NOMO-1 treated with dmso at 0.1 percent for 144 hours (cell line): ENCODE measurements around the gene FARS2.
"Not testable (repeated sequence)": the region's sequence is repeated elsewhere in the genome, so short reads cannot be mapped to it uniquely, and the experiment has no call there.

ENCODE experiments used
- DNase-seq: peaks from one replicate; lab custom pipeline; 2025; ENCODE audit not compliant: unreplicated experiment; lab: John Stamatoyannopoulos, UW

FARS2 gene

GRCh38 chr6:5564746-5565145 is 303.4 kb downstream of the FARS2 start:
- DNase-seq: not testable (repeated sequence)

- DNase-seq: no peak
Measured at GRCh38 chr6:5565971-5566370, 304.7 kb downstream of the FARS2 start.

DNA sequence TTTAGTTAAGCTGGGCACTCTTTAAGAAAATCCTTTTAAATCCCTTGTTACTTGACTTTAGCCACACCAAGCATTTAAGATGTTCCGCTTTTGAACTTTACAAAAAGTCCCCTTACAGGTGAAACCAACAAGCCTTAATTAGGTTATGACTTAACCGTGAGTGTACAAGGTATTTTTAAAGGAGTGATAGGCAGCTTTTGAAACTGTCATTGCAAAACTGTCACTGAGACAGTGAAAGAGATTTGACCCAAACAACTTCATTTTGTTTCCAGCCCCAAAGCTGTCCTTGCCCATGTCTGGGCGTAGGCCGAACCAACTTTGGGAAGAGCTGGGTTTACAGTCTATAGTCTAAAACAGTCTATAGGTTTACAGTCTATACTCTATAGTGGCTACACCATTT is 305.4 kb downstream of the FARS2 start:
- DNase-seq: no peak

DNA sequence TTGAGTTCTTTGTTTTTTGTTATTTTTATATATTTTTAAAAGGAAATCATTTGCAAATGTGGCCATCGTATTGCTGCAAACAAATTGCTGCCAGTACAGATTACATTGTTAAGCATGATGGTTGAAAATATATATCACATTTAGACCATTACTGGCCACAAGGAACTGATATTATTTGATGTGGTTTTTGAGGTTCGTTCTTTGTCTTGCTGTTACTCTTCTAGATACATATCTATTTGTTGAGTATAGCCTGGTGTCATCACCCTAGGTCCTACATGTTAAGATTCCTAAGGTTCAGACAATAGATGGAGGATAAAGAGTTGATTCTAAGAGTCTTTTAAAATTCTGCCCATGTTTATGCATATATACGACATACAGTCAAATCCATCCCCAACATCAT is 306.0 kb downstream of the FARS2 start:
- no peak for DNase-seq

DNA sequence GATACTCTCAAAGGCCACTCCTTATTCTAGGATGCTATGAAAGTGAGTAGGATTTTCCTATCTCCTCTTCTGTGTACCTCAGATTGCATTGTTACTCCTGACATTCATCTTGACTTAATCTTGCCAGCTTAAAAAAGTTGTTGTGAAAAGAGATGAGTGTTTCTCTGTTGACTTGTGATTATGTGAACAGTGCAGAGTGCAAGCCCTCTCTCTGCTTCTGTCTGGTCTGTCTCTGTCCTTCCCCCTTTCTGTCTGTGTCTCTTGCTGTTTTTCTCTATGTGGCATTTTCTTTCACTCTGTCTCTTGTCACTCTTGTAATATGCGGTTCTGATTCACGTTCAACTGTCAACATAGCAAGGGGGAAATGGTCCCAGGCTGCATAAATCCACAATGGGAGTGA is 306.6 kb downstream of the FARS2 start:
- no peak for DNase-seq

DNA sequence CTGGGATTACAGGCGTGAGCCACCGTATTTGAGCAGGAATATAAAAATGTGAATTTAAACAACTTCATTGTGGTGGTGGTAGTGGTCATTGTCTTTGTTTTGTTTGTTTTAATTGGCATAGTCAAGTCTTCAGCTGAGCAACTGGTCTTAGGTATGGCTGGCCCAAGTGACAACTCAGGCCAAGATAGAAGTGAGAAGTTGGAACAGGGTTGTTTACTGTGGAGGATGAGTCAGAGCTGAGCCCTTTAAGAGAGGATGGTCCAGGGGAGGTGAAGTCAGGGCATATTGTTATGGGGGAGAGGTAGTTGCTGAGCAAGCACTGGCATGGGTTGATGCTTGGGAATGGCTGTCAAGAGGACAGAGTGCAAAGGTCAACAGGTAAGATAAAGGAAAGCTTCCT is 308.2 kb downstream of the FARS2 start:
- no peak for DNase-seq

GRCh38 chr6:5570641-5571040 is 309.3 kb downstream of the FARS2 start:
- no peak for DNase-seq

- DNase-seq: no peak
Measured at GRCh38 chr6:5580736-5581581, 319.6 kb downstream of the FARS2 start.

DNA sequence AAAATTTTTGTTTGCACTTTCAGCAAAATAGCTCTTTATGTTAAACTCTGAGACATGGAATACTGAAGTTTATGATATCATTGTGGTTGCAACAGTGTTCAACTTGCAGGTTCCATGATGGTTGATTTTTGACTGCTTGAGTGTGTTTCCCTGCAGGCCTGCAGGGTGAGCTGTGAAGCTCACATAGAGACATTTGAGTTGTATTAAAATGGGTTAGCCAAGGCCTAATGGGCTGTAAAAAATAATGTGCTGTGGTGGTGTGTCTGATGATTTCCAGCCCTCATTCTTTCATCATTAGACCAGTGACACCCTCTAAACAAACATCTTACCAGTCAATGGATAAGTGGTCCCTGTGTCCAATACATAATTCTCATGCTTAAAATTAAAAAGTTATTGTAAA is 321.4 kb downstream of the FARS2 start:
- DNase-seq: no peak

DNA sequence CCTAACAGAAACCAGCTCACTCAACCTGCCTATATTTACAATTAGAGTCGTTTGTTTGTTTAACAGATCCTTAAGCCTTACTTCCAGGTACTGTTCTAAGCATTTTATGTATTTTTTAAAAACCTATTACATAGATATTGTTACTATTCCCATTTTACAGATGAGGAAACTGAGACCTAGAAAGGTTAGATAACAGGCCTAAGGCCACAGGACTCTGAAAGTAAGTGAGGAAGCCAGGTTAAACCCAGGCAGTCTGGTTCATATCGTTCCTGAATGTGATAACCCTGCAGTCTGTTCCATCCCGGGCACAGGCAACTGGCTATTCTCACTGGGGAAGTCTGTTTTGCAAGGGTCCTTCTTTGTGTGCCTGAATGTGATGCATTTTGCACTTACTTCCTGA is 322.2 kb downstream of the FARS2 start:
- no peak for DNase-seq

DNA sequence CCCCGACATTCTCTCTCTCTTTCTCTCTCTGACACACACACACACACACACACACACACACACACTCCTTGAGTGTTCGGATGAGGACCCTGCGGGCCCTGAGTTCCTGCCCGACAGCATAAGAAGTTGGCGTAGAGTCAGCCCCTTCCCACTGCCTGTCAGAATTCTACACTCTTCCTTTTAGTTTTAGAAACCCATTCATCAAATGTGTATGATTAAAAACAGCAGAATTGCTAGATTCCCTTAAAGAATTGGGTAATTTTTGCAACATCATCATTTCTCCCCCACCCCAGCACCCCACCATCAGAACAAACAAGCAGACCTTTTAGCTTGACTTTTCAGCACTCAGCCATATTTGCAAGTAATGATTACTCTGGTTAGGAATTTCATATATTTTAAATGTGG is 322.8 kb downstream of the FARS2 start:
- DNase-seq: no peak

- no peak for DNase-seq
Measured at GRCh38 chr6:5587648-5588047, 326.3 kb downstream of the FARS2 start.

DNA sequence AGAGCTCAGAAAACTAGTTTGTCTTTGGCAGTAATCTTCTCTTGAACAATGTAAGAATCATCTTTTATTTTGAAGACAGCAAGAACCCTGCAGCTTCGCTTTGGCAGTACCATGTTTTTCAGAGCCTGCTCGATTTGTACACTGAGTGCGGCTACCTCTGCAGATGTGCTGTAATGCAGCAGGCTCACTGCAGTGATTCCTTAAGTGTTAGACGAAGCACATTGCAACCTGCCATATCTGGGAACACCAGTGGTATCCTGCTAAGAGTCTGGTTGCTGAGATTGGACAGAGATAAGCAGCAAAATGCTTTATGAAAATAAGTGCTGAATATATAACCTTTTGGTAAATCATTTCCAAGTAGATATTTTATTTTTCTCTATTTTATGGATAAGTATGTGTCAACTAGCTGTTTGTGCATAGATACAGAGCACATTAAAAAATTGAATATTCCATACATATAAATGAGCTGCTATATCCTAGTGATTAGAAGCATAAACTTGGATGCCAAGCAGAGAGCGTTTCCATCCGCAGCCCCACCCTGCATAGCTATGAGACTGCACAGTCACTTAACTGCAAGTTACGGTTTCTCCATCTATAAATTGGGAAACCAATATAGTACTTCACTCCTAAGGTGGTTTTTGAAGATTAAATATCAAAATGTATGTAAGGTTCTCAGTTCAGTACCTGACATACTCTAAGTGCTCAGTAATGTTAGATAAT is 328.3 kb downstream of the FARS2 start:
- DNase-seq: no peak

DNA sequence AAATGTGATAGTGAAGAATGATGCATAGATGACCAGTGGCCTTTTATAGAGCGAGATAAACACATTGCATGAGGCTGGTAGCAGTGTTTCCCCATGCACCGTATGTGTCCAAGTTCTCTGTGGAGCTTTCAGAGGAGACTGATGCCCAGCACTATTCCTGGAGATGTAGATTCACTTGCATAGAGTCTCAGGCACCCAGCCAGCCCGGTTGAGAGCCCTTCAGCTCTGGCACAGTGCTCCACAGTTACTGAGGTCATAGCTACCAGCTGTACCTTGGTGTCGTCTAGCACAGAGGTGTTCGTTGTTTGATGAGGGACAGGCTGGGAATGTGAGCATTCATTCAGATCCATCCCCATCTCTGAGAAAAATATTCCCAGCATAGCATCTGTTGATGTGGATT is 328.9 kb downstream of the FARS2 start:
- no peak for DNase-seq

DNA sequence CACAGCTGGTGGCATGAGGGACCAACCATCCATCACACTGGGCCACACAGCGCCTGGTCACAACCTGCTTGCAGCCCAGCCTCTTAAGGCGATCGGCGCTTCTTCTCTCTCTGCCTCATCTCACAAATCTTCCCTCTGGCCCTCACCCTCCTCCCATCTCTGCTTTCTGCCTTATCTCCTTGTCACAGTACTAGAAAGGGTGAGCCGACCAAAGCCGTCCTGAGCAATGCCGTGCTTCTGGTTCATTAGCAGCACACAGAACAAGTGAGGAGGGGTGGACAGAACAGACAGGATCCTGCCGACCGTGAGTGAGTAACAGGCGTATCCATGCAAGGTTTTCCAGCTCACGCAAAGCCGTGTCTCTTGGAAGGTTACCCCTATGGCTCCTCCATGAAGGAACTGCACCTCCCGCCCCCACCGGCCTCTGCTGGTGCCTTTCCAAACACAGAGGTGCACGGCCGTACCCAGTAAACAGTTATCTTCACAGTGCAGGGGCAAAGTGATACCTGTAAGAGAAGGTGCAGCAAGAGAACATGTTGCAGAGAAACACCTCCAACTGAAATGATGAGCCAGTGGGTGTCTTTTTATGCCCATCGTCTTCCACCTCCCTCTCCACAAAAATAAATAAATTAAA is 331.7 kb downstream of the FARS2 start:
- DNase-seq: no peak

GRCh38 chr6:5595184-5595583 is 333.9 kb downstream of the FARS2 start:
- DNase-seq: no peak

GRCh38 chr6:5597413-5597812 is 336.1 kb downstream of the FARS2 start:
- no peak for DNase-seq

GRCh38 chr6:5598123-5598522 is 336.8 kb downstream of the FARS2 start:
- no peak for DNase-seq

- DNase-seq: no peak
Measured at GRCh38 chr6:5599127-5599526, 337.8 kb downstream of the FARS2 start.

DNA sequence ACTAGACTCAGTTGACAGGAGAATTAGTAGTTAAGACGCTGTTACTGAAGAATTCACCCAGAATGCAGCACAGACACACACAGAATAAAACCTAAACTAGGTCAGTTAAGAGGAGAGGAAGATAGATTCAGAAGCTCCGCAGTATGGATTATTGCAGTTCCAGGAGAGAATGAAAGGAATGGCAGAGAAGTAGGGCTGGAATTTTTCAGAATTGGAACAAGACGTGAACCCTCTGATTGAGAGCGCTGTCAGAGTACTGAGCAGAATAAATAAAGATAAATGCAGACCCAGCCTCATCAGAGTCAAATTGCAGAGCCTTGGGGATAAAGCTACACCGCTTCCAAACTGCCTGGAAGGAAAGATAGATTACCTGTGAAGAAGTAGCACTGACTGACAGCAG is 344.6 kb downstream of the FARS2 start:
- no peak for DNase-seq

DNA sequence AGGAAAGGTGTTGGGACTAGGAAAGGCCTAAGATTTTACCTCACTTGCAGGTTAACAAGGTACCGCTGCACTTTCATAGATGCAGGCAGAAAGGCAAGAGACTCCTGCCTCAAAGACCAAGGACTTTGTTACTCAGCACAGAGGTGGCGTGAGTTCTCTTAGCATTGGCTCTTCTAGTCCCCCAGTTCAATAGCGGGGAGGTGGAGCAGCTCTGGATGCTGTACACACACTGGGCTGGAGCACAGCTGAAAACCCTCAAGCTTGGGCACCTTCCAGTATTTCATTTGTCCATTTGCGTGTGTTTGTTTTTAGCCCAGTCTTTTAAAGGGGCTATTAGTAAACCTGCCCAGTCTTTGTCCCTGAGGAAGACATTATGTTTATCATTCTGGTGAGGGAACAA is 345.2 kb downstream of the FARS2 start:
- DNase-seq: no peak

- no peak for DNase-seq
Measured at GRCh38 chr6:5610640-5611039, 349.3 kb downstream of the FARS2 start.
